Measurements from ENCODE around the gene CHST8.
"Not testable (repeated sequence)": the region's sequence is repeated elsewhere in the genome, so short reads cannot be mapped to it uniquely, and the experiment has no call there.

CHST8 gene

GRCh38 chr19:33813391-33814101, 191.8 kb downstream of the CHST8 start:
- Histone ChIP-seq H3K36me3 (ENCODE audit: control insufficient read depth, insufficient read depth, low read length) (no peaks in the 10 kb centered on the region), H3K27me3 (replicated peaks; ENCODE audit: control insufficient read depth, insufficient read depth, low read length, poor library complexity, severe bottlenecking) (no peaks in the 10 kb centered on the region), H3K4me3 (ENCODE audit: insufficient read depth, low read depth, low read length, poor library complexity, severe bottlenecking) (no peak overlapping the region), H3K9me3 (ENCODE audit: control insufficient read depth, low read length) (no peaks in the 10 kb centered on the region), H3K27ac (ENCODE audit: insufficient read depth, low read length, poor library complexity, severe bottlenecking) (no peak overlapping the region), H3K4me1 (ENCODE audit: control insufficient read depth, insufficient read depth, low read length, poor library complexity, severe bottlenecking) (no peaks in the 10 kb centered on the region)
- no peak for DNase-seq

GRCh38 chr19:33814181-33815165, 192.7 kb downstream of the CHST8 start:
- H3K9me3 ChIP-seq (ENCODE audit: control insufficient read depth, low read length) = no peaks in the 10 kb centered on the region
- no peaks in the 10 kb centered on the region for H3K36me3 ChIP-seq (ENCODE audit: control insufficient read depth, insufficient read depth, low read length)
- H3K27me3 ChIP-seq (replicated peaks; ENCODE audit: control insufficient read depth, insufficient read depth, low read length, poor library complexity, severe bottlenecking) = no peaks in the 10 kb centered on the region
- peaks cover 4% of the 10 kb centered on the region for H3K4me1 ChIP-seq (ENCODE audit: control insufficient read depth, insufficient read depth, low read length, poor library complexity, severe bottlenecking)
- no peak overlapping the region for H3K4me3 ChIP-seq (ENCODE audit: insufficient read depth, low read depth, low read length, poor library complexity, severe bottlenecking)
- DNase-seq = no peak
- no peak overlapping the region for H3K27ac ChIP-seq (ENCODE audit: insufficient read depth, low read length, poor library complexity, severe bottlenecking)

- DNase-seq = no peak
- Histone ChIP-seq H3K4me3 (ENCODE audit: insufficient read depth, low read depth, low read length, poor library complexity, severe bottlenecking) (no peak overlapping the region), H3K27ac (ENCODE audit: insufficient read depth, low read length, poor library complexity, severe bottlenecking) (no peak overlapping the region)
Observed at GRCh38 chr19:33815380-33816340, 193.9 kb downstream of the CHST8 start.

GRCh38 chr19:33818411-33818810, 196.7 kb downstream of the CHST8 start:
- H3K27me3 ChIP-seq (replicated peaks; ENCODE audit: control insufficient read depth, insufficient read depth, low read length, poor library complexity, severe bottlenecking) = no peaks in the 10 kb centered on the region
- no peaks in the 10 kb centered on the region for H3K36me3 ChIP-seq (ENCODE audit: control insufficient read depth, insufficient read depth, low read length)
- DNase-seq = no peak
- no peak overlapping the region for H3K4me3 ChIP-seq (ENCODE audit: insufficient read depth, low read depth, low read length, poor library complexity, severe bottlenecking)
- peaks cover 20% of the 10 kb centered on the region for H3K4me1 ChIP-seq (ENCODE audit: control insufficient read depth, insufficient read depth, low read length, poor library complexity, severe bottlenecking)
- no peak overlapping the region for H3K27ac ChIP-seq (ENCODE audit: insufficient read depth, low read length, poor library complexity, severe bottlenecking)
- no peaks in the 10 kb centered on the region for H3K9me3 ChIP-seq (ENCODE audit: control insufficient read depth, low read length)

More at GRCh38 chr19:33815380-33816340, 193.9 kb downstream of the CHST8 start:
- H3K36me3 ChIP-seq (ENCODE audit: control insufficient read depth, insufficient read depth, low read length) = no peaks in the 10 kb centered on the region
- H3K4me1 ChIP-seq (ENCODE audit: control insufficient read depth, insufficient read depth, low read length, poor library complexity, severe bottlenecking) = peaks cover 14% of the 10 kb centered on the region
- H3K27me3 ChIP-seq (replicated peaks; ENCODE audit: control insufficient read depth, insufficient read depth, low read length, poor library complexity, severe bottlenecking) = no peaks in the 10 kb centered on the region
- no peaks in the 10 kb centered on the region for H3K9me3 ChIP-seq (ENCODE audit: control insufficient read depth, low read length)

GRCh38 chr19:33819078-33819477, 197.3 kb downstream of the CHST8 start:
- not testable (repeated sequence) for H3K9me3 ChIP-seq (ENCODE audit: control insufficient read depth, low read length); H3K36me3 ChIP-seq (ENCODE audit: control insufficient read depth, insufficient read depth, low read length); H3K4me3 ChIP-seq (ENCODE audit: insufficient read depth, low read depth, low read length, poor library complexity, severe bottlenecking); H3K27me3 ChIP-seq (replicated peaks; ENCODE audit: control insufficient read depth, insufficient read depth, low read length, poor library complexity, severe bottlenecking); DNase-seq
- Histone ChIP-seq H3K4me1 (ENCODE audit: control insufficient read depth, insufficient read depth, low read length, poor library complexity, severe bottlenecking) (peaks cover 20% of the 10 kb centered on the region), H3K27ac (ENCODE audit: insufficient read depth, low read length, poor library complexity, severe bottlenecking) (peak overlapping the region; percentile 42)

GRCh38 chr19:33819506-33819879, 197.7 kb downstream of the CHST8 start:
- DNase-seq = no peak
- Histone ChIP-seq H3K27ac (ENCODE audit: insufficient read depth, low read length, poor library complexity, severe bottlenecking) (peak overlapping the region; percentile 42), H3K4me3 (ENCODE audit: insufficient read depth, low read depth, low read length, poor library complexity, severe bottlenecking) (peak overlapping the region; percentile 61), H3K27me3 (replicated peaks; ENCODE audit: control insufficient read depth, insufficient read depth, low read length, poor library complexity, severe bottlenecking) (no peaks in the 10 kb centered on the region), H3K36me3 (ENCODE audit: control insufficient read depth, insufficient read depth, low read length) (no peaks in the 10 kb centered on the region), H3K9me3 (ENCODE audit: control insufficient read depth, low read length) (no peaks in the 10 kb centered on the region), H3K4me1 (ENCODE audit: control insufficient read depth, insufficient read depth, low read length, poor library complexity, severe bottlenecking) (peaks cover 20% of the 10 kb centered on the region)

GRCh38 chr19:33819880-33820781, 198.4 kb downstream of the CHST8 start:
- no peaks in the 10 kb centered on the region for H3K27me3 ChIP-seq (replicated peaks; ENCODE audit: control insufficient read depth, insufficient read depth, low read length, poor library complexity, severe bottlenecking)
- peak overlapping the region; percentile 61 for H3K4me3 ChIP-seq (ENCODE audit: insufficient read depth, low read depth, low read length, poor library complexity, severe bottlenecking)
- peak overlapping the region; percentile 42 for H3K27ac ChIP-seq (ENCODE audit: insufficient read depth, low read length, poor library complexity, severe bottlenecking)
- H3K9me3 ChIP-seq (ENCODE audit: control insufficient read depth, low read length) = no peaks in the 10 kb centered on the region
- no peaks in the 10 kb centered on the region for H3K36me3 ChIP-seq (ENCODE audit: control insufficient read depth, insufficient read depth, low read length)
- peaks cover 20% of the 10 kb centered on the region for H3K4me1 ChIP-seq (ENCODE audit: control insufficient read depth, insufficient read depth, low read length, poor library complexity, severe bottlenecking)
- peak; percentile 29 to 53 (median 41) for DNase-seq

GRCh38 chr19:33821871-33822270, 200.1 kb downstream of the CHST8 start:
- Histone ChIP-seq H3K4me3 (ENCODE audit: insufficient read depth, low read depth, low read length, poor library complexity, severe bottlenecking) (no peak overlapping the region), H3K9me3 (ENCODE audit: control insufficient read depth, low read length) (no peaks in the 10 kb centered on the region), H3K4me1 (ENCODE audit: control insufficient read depth, insufficient read depth, low read length, poor library complexity, severe bottlenecking) (peaks cover 20% of the 10 kb centered on the region), H3K27ac (ENCODE audit: insufficient read depth, low read length, poor library complexity, severe bottlenecking) (no peak overlapping the region), H3K36me3 (ENCODE audit: control insufficient read depth, insufficient read depth, low read length) (no peaks in the 10 kb centered on the region), H3K27me3 (replicated peaks; ENCODE audit: control insufficient read depth, insufficient read depth, low read length, poor library complexity, severe bottlenecking) (no peaks in the 10 kb centered on the region)
- DNase-seq = no peak
